NCI-H128 (cell line): ENCODE results near the gene DNAJB9.
"Not testable (repeated sequence)": the region's sequence is repeated elsewhere in the genome, so short reads cannot be mapped to it uniquely, and the experiment has no call there.

Experiments
- DNase-seq: peaks from one replicate; lab custom pipeline; 2025; ENCODE audit not compliant: unreplicated experiment; lab: John Stamatoyannopoulos, UW

Gene DNAJB9

DNA sequence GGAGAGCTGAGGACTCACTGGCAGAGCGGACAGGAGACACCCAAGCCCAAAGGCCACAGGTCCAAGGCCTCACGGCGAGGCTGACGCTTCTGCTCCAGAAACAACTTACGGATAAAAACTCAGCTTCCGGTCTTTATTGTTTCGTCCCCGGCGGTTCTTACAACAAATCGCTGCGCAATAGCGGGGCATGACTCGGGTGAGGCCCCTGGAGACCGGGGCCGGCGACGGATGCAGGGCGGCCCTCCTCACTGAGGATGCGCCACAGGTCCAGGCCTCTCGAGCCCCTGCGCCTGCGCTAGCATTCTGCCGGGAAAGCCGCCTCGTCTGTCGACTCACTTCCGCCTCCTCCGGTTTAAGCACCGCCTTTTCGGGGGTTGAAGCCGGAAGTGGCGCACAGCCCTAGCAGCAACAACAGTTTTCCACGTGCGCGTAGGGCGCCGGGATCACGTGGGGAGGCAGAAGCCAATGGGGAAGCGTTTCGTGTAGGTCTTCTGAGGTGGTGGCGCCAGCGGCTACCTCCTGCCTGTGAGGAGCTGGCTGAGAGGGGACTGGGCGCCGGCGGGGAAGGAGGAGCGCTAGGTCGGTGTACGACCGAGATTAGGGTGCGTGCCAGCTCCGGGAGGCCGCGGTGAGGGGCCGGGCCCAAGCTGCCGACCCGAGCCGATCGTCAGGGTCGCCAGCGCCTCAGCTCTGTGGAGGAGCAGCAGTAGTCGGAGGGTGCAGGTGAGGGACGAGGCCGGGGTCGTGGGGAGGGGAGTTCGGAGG is at the start of gene DNAJB9, which contains the start of gene THAP5:
Gene DNAJB9, plus strand, starts transcription at position 494 of the 765 bp plus-strand sequence. CDS start 1,853 bp downstream, outside the sequence.
Gene THAP5, minus strand, starts transcription at position 326 of the 765 bp plus-strand sequence. Its CDS starts 137 bp downstream, at position 189.
- DNase-seq: peak; percentile 99

DNA sequence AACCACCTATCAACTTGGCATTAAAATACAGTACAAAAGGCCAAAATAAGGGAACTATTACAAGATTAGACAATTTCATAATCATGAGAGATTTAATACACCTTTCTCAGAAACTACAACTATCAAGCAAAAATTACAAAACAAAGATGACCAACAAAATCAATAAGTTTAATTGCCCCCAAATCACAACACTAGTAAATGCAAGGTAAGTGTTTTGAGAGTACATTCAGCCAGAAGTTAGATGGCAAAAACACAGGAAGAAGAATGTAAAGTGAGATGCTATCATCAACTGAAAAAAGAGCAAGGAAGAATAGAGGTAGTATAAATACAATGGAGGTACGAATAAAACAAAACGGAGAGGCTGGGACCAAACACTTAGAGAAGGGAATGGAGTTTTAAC is 46.9 kb upstream of the DNAJB9 start:
- no peak for DNase-seq

DNA sequence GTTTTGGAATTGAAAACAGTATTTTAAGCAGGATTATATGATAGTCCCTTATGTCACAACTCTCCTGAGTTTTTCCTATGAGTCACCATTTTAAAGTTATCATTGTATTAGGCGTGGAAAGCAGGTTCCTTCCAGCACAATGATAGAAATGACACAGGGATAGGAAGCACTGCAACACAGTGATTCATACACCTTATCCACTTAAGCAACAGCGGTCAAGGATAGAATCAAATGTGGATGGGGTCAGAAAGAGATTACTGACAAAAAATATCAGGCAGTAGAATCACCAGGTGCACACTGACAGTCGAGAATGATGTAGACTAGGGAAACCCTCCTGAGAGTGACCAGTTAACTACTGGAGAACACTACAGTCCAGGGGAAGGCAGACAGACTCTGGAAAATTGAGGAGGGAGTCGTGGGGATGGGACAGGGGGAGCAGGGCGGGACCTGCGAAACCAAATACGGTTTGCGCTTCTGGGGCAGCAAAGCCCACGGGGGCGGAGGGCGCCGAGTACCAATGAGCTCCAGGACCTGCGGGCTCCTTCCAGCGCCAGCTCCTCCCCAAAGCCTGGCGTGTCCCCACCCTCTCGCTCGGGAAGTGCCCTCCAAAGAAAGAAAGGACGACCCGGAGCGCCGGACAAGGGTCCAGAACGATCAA is 44.2 kb upstream of the DNAJB9 start:
- DNase-seq: peak; percentile 84

DNA sequence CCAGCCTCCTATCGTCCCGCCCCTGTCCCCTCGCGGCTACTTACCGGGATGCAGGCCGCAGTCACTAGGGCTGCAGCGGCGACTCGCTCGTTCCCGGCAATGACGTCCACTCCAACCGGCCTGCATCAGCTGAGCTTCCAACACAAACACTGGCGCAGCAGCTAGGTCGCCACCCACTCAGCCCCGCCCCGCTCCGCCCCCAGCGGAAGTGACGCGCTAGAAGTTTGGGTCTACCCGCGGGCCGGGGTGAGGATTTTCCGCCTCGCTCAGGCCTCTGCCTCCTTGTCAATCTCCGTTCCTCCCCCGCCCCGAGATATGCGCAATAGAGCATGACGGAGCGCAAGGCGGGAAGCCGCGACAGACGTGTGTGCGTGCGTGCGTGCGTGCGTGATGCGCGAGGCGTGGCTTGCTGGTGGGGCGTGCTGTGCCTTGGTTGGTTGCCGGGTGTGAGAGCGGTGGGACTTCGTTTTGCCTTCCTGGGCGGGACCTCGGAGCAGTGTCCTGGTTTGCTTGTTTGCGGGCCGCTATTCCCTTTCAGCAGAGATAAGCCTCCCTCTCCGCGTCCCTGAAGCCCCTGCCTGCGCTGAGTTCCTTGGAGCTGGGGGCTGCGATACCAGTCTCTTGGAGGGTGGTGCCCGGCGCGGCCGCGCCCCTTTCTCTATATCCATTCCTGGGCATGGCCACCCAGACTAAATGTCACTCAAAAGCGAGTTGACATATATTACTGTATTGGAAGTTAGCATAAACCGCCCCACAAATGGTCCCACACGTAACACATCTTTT is 43.5 kb upstream of the DNAJB9 start, which contains the start of gene PNPLA8:
Gene PNPLA8, minus strand, starts transcription at position 151 of the 783 bp plus-strand sequence. CDS start 10,644 bp downstream, outside the sequence.
- DNase-seq: peak; percentile 97

DNA sequence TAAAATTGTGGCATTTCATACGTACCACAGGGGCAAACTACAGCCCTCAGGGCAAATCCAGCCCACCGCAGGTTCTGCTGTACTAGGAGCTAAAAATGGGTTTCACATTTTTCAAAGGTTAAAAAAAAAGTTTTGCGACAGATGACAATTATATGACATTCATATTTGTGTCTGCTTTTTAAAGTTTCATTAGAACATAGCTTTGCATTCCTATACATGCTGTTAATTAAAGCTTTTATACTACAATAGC is 43.0 kb upstream of the DNAJB9 start:
- no peak for DNase-seq

DNA sequence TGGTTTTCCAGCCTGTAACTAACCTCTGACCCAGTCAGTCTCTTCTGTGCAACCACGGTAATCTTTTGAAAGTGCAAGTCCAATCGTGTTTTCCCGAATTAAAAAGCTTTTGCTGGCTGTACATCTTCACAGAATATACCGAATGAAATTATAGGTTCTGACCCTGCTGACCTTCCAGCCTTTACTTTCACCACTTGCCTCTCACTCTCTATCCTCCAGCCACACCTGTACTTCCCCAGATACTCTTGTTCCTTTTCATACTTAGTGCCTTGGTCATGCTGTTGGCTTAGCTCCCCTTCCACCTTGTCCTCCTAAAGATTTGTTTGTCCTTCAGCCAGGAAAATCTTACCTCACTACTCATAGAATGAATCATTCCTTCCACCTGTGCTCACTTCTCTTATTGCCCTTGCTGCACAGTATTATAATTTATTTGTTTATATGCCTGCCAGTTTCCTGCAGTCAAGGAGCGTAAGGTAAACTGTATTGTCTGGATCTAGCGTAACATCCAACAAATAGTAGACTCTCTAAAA is 41.4 kb upstream of the DNAJB9 start:
- no peak for DNase-seq

DNA sequence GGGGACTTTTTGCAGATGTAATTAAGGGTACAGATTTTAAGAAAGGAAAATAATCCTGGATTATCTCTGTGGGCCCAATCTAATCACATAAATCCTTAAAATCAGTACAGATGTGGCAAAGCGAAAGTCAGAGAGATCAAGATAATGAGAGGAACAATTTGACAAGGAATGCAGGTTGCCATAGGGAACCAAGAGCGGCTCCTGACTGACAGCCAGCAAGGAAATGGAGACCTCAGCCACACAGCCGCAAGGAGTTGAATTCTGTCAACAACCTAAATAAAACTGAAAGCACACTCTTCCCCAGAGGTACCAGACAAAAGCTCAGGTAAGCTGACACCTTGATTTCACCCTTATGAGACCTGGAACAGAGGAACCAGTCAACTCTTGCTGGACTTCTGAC is 40.3 kb upstream of the DNAJB9 start:
- DNase-seq: no peak

DNA sequence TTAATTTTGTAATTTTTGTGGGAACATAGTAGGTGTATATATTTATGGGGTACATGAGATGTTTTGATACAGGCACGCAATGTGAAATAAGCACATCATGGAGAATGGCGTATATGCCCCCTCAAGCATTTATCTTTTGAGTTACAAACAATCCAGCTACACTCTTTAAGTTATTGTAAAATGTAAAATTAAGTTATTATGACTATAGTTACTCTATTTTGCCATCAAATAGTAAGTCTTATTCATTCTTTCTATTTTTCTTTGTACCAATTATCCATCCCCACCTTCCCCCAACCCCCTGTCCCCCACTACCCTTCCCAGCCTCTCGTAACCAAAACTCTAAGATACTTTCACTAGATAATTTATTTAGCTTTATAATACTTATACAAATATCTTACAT is 36.0 kb upstream of the DNAJB9 start:
- no peak for DNase-seq

DNA sequence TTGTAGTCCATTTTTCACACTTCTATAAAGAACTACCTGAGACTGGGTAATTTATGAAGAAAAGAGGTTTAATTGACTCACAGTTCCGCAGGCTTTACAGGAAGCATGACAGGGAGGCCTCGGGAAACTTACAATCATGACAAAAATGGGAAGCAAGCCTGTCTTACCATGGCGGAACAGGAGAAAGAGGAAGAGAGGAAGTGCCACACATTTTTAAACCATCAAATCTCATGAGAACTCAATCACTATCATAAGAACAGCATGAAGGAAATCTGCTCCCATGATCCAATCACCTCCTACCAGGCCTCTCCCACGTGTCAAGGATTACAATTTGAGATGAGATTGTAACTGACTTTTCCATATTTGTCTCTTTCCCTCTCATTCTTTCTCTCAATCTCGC is 34.4 kb upstream of the DNAJB9 start:
- no peak for DNase-seq

DNA sequence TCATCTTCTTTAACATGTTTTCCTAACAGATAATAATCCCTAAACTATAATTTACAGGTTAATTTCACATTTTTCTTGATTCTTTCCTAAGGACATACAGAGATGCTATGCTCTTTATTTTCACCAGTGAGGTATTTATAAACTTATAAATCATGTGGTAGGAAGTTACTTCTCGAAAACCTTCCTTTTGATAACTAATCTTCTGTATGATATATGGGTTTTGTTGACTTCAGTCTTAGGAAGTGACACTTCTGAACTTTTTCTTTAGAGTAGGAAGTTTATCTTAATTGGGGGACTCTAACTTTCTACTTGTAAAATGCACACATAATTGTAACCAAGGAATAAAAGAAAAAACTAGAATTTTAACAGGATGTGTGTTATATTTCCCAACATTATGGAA is 33.9 kb upstream of the DNAJB9 start:
- no peak for DNase-seq

DNA sequence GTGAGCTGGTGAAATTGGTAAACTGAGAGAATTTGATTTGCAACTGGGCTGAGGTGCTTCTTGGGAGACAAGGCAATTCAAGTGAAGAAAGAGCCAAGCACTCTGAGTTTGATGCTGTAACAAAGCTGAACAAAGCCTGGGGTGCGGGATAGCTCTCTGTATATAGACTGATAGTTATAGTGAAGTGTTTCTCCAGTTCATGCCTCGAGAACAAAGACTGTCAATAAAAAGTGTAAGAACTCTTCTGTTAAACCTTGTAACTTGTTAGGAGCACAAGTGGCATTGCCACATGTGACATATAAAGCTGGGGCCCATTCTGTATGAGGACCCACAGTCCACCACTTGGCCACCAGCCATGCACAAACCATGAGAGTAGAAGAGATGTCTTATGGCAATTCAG is 32.4 kb upstream of the DNAJB9 start:
- no peak for DNase-seq

DNA sequence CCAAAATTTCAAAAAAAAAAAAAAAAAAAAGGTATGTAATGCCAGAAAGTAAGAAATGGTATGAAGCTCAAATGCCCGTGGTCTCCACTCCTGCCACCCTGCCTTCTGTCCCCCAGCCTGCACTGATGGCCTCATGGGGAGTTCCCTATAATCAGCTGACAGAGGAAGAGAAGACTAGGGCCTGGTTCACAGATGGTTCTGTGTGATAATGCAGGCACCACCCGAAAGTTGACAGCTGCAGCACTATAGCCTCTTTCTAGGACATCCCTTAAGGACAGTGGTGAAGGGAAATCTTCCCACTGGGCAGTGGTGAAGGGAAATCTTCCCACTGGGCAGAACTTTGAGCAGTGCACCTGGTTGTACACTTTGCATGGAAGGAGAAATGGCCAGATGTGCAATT is 31.4 kb upstream of the DNAJB9 start:
- DNase-seq: not testable (repeated sequence)

DNA sequence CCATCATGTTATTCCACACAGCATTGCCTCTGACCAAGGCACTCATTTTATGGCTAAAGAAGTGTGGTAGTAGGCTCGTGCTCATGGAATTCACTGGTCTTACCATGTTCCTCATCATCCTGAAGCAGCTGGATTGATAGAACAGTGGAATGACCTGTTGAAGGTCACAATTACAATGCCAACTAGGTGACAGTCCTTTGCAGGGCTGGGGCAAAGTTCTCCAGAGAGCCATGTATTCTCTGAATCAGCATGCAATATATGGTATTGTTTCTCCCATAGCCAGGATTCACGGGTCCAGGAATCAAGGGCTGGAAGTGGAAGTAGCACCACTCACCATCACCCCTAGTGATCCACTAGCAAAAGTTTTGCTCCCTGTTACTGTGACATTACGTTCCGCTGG is 31.0 kb upstream of the DNAJB9 start:
- not testable (repeated sequence) for DNase-seq

DNA sequence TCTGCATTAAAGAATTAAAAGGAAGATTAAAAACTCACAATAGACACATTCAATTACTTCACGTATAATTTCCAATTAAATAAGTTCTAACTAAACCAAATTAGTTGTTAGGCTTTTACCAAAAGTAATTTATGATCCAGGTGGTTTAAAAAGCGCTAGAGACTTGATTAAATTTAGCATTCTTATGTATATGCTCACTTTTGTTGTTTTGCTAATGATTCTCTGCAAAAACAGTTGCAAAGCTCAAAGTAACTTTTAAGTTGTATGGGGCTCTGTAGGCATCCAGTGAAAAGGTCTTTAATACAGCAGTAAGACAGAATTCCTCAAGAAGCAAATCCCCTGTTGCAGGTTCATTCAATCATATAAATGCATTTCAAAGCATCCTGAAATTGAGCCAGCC is 28.2 kb upstream of the DNAJB9 start:
- no peak for DNase-seq

DNA sequence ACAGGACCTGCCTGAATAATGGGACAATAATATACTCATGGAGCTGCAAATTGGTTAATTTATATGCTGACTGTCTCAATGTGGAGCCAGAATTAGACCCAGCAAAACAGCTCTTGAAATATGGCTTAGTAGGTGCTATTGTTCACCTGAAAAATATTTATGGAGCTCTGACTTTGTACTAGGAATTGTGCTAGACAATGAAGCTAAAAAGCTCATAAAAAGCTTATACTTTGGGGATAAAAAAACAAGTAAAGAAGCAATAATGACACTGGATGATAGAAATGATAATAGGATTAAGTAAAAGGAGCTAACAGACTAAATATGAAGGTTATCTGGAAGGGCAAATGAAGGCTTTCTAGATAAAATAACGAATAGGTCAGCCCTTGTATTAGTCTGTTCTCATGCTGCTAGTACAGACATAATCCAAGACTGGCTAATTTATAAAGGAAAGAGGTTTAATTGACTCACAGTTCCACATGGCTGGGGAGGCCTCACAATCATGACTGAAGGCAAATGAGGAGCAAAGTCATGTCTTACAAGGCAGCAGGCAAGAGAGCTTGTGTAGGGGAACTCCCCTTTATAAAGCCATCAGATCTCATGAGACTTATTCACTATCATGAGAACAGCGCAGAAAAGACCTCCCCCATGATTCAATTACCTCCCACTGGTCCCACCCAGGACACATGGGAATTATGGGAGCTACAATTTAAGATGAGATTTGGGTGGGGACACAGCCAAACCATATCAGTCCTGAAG is 21.4 kb upstream of the DNAJB9 start:
- DNase-seq: not testable (repeated sequence)

DNA sequence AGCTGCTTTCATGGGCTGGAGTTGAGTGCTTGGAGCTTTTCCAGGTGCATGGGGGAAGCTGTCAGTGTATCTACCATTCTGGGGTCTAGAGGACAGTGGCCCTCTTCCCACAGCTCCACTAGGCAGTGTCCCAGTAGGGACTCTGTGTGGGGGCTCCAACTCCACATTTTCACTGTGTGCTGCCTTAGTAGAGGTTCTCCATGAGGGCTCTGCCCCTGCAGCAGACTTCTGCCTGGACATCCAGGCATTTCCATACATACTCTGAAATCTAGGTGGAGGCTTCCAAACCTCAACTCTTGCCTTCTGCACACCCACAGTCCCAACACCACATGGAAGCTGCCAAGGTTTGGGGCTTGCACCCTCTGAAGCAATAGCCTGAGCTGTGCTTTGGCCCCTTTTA is 13.0 kb upstream of the DNAJB9 start:
- not testable (repeated sequence) for DNase-seq

DNA sequence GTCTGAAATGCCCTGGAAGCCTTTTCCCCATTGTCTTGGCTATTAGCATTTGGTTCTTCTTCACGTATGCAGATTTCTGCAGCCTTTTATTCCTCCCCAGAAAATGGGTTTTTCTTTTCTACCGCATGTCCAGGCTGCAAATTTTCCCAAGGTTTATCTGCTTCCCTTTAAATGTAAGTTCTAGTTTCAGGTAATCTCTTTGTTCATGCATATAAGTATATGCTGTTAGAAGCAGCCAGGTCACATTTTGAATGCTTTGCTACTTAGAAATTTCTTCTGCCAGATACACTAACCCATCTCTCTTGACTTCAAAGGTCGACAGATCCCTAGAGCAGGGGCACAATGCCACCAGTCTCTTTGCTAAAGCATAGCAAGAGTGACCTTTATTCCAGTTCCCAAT is 12.5 kb upstream of the DNAJB9 start:
- no peak for DNase-seq

DNA sequence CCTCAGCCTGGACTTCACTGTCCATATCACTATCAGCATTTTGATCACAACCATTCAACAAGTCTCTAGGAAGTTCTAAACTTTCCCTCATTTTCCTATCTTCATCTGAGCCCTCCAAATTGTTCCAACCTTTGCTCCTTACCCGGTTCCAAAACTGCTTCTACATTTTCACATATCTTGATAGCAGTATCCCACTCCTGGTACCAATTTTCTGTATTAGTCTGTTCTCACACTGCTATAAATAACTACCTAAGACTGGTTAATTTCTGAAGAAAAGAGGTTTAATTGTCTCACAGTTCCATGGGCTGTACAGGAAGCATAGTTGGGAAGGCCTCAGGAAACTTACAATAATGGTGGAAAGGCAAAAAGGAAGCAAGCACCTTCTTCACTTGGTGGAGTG is 12.1 kb upstream of the DNAJB9 start:
- no peak for DNase-seq

DNA sequence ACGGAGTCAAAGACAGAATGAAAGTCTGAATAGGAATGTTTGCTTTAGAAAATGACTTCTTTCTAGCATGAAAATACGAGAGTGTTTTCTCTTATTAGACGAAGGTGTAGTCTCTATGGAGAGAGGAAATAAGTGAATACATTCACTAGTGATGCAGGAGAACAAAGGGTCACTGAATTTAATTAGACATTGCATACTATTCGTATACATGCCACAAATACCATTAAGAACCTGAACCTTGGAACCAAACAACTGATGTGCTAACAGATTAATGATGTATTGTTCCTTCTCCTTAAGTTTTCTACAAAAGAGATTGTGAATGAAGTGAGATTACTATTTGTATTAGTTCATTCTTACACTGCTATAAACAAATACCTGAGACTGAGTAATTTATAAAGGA is 10.4 kb upstream of the DNAJB9 start:
- no peak for DNase-seq

DNA sequence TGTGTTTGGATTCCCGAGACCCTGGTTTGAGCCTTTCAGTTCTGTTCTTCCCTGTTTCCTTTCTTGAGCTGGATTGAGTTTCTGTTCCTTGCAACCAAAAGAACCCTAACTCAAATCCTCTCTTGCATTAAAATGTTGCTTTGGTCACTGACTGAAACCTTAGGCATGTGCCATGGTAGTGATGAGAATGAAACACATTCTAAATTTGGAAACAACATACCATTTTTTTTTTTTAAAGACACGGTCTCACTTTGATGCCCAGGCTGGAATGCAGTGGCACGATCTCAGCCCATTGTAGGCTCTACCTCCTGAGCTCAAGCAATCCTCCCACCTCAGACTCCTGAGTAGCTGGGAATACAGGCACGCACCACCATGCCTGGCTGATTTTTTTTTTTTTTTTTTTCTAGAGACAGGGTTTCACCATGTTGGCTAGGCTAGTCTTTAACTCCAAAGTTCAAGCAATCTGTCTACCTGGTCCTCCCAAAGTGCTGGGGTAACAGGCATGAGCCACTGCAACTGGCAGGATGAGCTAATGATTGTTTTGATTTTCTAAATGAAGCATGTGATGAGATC is 8.5 kb upstream of the DNAJB9 start:
- DNase-seq: no peak

DNA sequence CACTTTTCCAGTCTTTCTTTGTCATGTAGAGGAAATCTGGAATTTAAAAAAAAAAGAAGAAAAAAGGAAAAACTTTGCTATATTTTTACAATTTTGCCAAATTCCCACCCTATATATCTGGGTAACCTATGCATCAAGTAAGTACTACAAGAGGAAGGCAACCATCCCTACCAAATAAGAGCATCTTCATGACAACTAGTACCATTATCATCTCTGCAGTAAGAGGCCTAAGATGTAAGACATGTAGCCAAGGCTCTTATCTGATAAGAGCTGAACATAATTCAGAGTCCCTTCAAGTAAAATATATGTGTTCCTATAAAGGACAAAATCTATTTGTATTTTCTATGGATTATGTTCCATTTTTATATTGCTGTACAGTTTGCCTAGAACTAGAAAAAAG is 3.7 kb upstream of the DNAJB9 start:
- DNase-seq: no peak
